Endothelial cell of umbilical vein (primary cell): ENCODE data around the gene MAP1LC3B2. TPM values are rescaled to one million over a fixed set of nuclear protein-coding genes. Genes with fewer than 3 reads are reported as not detected.
A peak's percentile ranks its signal among the peaks of the same experiment; 100 is the strongest.

Experiments used
- BruUV-seq: library from RNA; stranded (reverse); fragments of 400-500 nt; replicated peaks from 2 replicates; lab custom pipeline; 2021; lab: Mats Ljungman, UMichigan
- CTCF ChIA-PET: fragments of 300-600, 350-600 bp; sonication (Branson Sonifier 250); formaldehyde crosslinking; loops from one replicate; lab custom pipeline; 2021; ENCODE audit warnings: antibody characterized with exemption, inconsistent platforms; lab: Charles Lee
- POLR2A ChIA-PET: fragments of 300-600, 350-600 bp; sonication (Branson Sonifier 250); formaldehyde crosslinking; loops from one replicate; lab custom pipeline; 2021; ENCODE audit warnings: antibody characterized with exemption, inconsistent platforms; lab: Charles Lee
- DNase-seq: peaks from one replicate; pipeline ENCODE4 v3.0.0-alpha.2; 2011; ENCODE audit warnings: low read depth, low spot score
- FAIRE-seq: peaks from 2 replicates; lab custom pipeline; 2011; peaks lifted over from hg19 to GRCh38; lab: Jason Lieb, UNC
- H2AFZ ChIP-seq: 2 replicates; pipeline ENCODE4 v1.6.0; 2012; ENCODE audit warnings: low read depth, low read length, control low read depth, inconsistent platforms
- H3K27ac ChIP-seq: 2 replicates; pipeline ENCODE4 v1.5.1; 2011; ENCODE audit warnings: low read depth, mild to moderate bottlenecking, control low read depth, low read length, moderate library complexity; ENCODE audit not compliant: insufficient read depth
- H3K27me3 ChIP-seq, 2 experiments: 2 replicates each; pipeline versions ENCODE4 v1.6.0 to v1.6.1; 2011; ENCODE audit warnings: low read length in 2 of 2, mixed read lengths in 1 of 2; ENCODE audit not compliant: control insufficient read depth in 2 of 2, insufficient read depth in 2 of 2
- H3K36me3 ChIP-seq, 2 experiments: 2 replicates in 1 of 2; 3 replicates in 1 of 2; pipeline ENCODE4 v1.5.1; 2011; ENCODE audit warnings: low read length in 2 of 2, mild to moderate bottlenecking in 1 of 2, moderate library complexity in 1 of 2; ENCODE audit not compliant: control insufficient read depth in 2 of 2, insufficient read depth in 2 of 2; ENCODE audit errors: extremely low read depth in 1 of 2
- H3K4me1 ChIP-seq: 3 replicates; pipeline ENCODE4 v1.5.1; 2011; ENCODE audit warnings: mild to moderate bottlenecking, low read length; ENCODE audit not compliant: control insufficient read depth, insufficient read depth; ENCODE audit errors: extremely low read depth
- H3K4me2 ChIP-seq: 2 replicates; pipeline ENCODE4 v1.6.1; 2011; ENCODE audit warnings: low read length, control low read depth, mixed read lengths; ENCODE audit not compliant: insufficient read depth
- H3K4me3 ChIP-seq, 3 experiments: fragments of 200-600 bp in 1 of 3; sonication (generic), shearing (Covaris generic) in 1 of 3; replicated peaks in 1 of 3; 2 replicates each; pipeline ENCODE4 v1.5.1; 2011 to 2016; ENCODE audit warnings: control low read depth in 3 of 3, low read length in 3 of 3, mild to moderate bottlenecking in 2 of 3, inconsistent platforms in 1 of 3, low read depth in 1 of 3, moderate library complexity in 1 of 3; ENCODE audit not compliant: insufficient read depth in 1 of 3
- H3K79me2 ChIP-seq: 2 replicates; pipeline ENCODE4 v1.6.0; 2012; ENCODE audit warnings: low read length, inconsistent platforms; ENCODE audit not compliant: control insufficient read depth, insufficient read depth
- H3K9ac ChIP-seq: replicated peaks from 2 replicates; pipeline ENCODE3; 2011; ENCODE audit warnings: low read length, control low read depth; ENCODE audit not compliant: insufficient read depth; ENCODE audit errors: extremely low read depth
- H3K9me1 ChIP-seq: replicated peaks from 3 replicates; pipeline ENCODE4 v1.6.0; 2011; ENCODE audit warnings: mild to moderate bottlenecking, low read length; ENCODE audit not compliant: control insufficient read depth, insufficient read depth; ENCODE audit errors: extremely low read depth
- H3K9me3 ChIP-seq: replicated peaks from 2 replicates; pipeline ENCODE4 v1.5.1; 2012; ENCODE audit warnings: low read length, inconsistent platforms; ENCODE audit not compliant: control insufficient read depth, insufficient read depth
- H4K20me1 ChIP-seq: replicated peaks from 2 replicates; pipeline ENCODE3; 2011; ENCODE audit warnings: mild to moderate bottlenecking, low read length; ENCODE audit not compliant: control insufficient read depth, insufficient read depth; ENCODE audit errors: extremely low read depth
- CTCF ChIP-seq, 2 donors: IDR thresholded peaks; 1 replicate in 1 of 2; 2 replicates in 1 of 2; pipeline ENCODE4 v1.5.1; 2011; ENCODE audit warnings: low read length in 2 of 2, mild to moderate bottlenecking in 2 of 2, moderate library complexity in 2 of 2, control low read depth in 1 of 2, inconsistent platforms in 1 of 2, low read depth in 1 of 2; ENCODE audit not compliant: insufficient read depth in 1 of 2; ENCODE audit errors: extremely low read depth in 1 of 2
- GATA2 ChIP-seq: IDR thresholded peaks from 2 replicates; pipeline ENCODE4 v1.7.0; 2011; ENCODE audit warnings: low read depth, mild to moderate bottlenecking, moderate library complexity, mixed read lengths, low read length; ENCODE audit not compliant: insufficient read length, insufficient read depth
- JUN ChIP-seq: IDR thresholded peaks from 2 replicates; pipeline ENCODE4 v1.6.1; 2011; ENCODE audit warnings: borderline replicate concordance, low read depth; ENCODE audit not compliant: insufficient read length, insufficient read depth
- MAX ChIP-seq: IDR thresholded peaks from 2 replicates; pipeline ENCODE4 v1.6.1; 2011; ENCODE audit not compliant: insufficient read depth, insufficient read length
- POLR2A ChIP-seq: IDR thresholded peaks from 2 replicates; pipeline ENCODE4 v1.6.1; 2012; ENCODE audit warnings: low read depth, mild to moderate bottlenecking, control low read depth, low read length
- POLR2AphosphoS5 ChIP-seq: IDR thresholded peaks from 2 replicates; pipeline ENCODE4 v1.6.1; 2012; ENCODE audit warnings: low read depth, mild to moderate bottlenecking, control low read depth, low read length, moderate library complexity; ENCODE audit not compliant: insufficient read depth
- dilution Hi-C: fragments of 300-500 bp; cut with MboI; formaldehyde crosslinking; loops from one replicate; pipeline ENCODE4 v1.15.0; 2019; ENCODE audit warnings: low sequenced_read_pairs; ENCODE audit not compliant: extremely low pct_ligation_motif_present
- intact Hi-C: fragments of 100-400 bp; cut with micrococcal nuclease; formaldehyde crosslinking; loops from one replicate; pipeline ENCODE4 v1.10.0; 2022
- polyA plus RNA-seq, 4 experiments: library from polyadenylated mRNA; depleted of rRNA in 3 of 4; stranded (reverse) in 3 of 4; unstranded in 1 of 4; fragments of >200 nt; gene quantifications; 2 replicates each; pipeline versions ENCODE4 v1.2.1 to v1.2.3, GENCODE V29; 2011 to 2012; ENCODE audit warnings: missing spikeins in 1 of 4
- total RNA-seq: library from RNA; stranded (reverse); gene quantifications from 2 replicates; pipeline ENCODE4 v1.2.3, GENCODE V29; 2021

MAP1LC3B2 gene
- total and polyA plus RNA-seq, 2 donors (not counting 3 experiments of a cell fraction or from before 2014, with no cell fraction given), result 0.32 to 4.1 TPM

GRCh38 chr12:116610971-116611541, 51.9 kb downstream of the MAP1LC3B2 start:
- ChIA-PET CTCF (interaction anchor here (0.7 to 2.4 kb wide), 6 partner anchors 12 to 638 kb away, joined by 3 to 8 read pairs (median 3); no protein-coding TSS in a partner anchor), POLR2A (no interaction called here)
- peak; percentile 38 for DNase-seq
- no peak overlapping the region for H3K9ac ChIP-seq
- H3K4me1 ChIP-seq, result peaks cover 2% of the 10 kb centered on the region
- H3K9me3 ChIP-seq, result no peaks in the 10 kb centered on the region
- no peaks in the 10 kb centered on the region for H3K79me2 ChIP-seq
- no TSS peak for BruUV-seq
- peak overlapping the region; percentile 15 for H2AFZ ChIP-seq
- TF ChIP-seq POLR2A, result no peak
- no peak for TF ChIP-seq JUN
- TF ChIP-seq GATA2, result no peak
- TF ChIP-seq MAX, result no peak
- no peak for TF ChIP-seq POLR2AphosphoS5
- no peak for TF ChIP-seq CTCF (IDR thresholded peaks at IDR 0.05; ENCODE audit: extremely low read depth in 1 of 2, insufficient read depth in 1 of 2, low read depth in 1 of 2, low read length in 2 of 2)
- H3K9me1 ChIP-seq, result no peaks in the 10 kb centered on the region
- H3K27ac ChIP-seq, result no peak overlapping the region
- no peaks in the 10 kb centered on the region for H4K20me1 ChIP-seq
- dilution Hi-C loops (no loop called here), intact Hi-C loops (no loop called here)
- H3K4me2 ChIP-seq, result no peak overlapping the region
- no peaks in the 10 kb centered on the region for H3K27me3 ChIP-seq
- no peaks in the 10 kb centered on the region for H3K36me3 ChIP-seq
- no peak overlapping the region for H3K4me3 ChIP-seq
- FAIRE-seq, result no peak
